GM21515 (cell line): Measurements from ENCODE around the gene CTNS.
"Not testable (repeated sequence)": the region's sequence is repeated elsewhere in the genome, so short reads cannot be mapped to it uniquely, and the experiment has no call there.

ENCODE experiments used
- ATAC-seq: cut with Tn5 transposase; IDR thresholded peaks from one replicate; pipeline ENCODE4 v1.9.1; 2021; ENCODE audit not compliant: unreplicated experiment

The CTNS gene

DNA sequence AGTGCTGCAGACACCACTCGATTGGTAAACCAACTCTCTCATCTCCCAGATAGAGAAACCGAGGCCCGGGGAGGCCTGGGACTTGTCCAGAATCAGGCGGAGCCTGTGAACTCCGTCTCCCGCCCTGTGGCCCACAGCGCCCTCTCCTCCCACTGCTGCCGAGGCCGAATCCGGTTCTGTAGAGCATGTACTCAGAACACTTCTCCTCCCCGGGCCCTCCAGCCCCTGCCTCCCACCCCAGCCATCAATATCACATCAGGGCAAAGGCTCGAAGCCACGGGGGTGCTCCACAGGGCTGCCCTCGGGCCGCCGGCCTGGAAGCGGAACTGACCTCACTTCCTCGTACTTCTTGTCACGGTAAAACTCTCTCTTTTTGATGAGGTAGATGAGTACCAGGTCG, 45.0 kb downstream of the CTNS start:
- no peak for ATAC-seq

DNA sequence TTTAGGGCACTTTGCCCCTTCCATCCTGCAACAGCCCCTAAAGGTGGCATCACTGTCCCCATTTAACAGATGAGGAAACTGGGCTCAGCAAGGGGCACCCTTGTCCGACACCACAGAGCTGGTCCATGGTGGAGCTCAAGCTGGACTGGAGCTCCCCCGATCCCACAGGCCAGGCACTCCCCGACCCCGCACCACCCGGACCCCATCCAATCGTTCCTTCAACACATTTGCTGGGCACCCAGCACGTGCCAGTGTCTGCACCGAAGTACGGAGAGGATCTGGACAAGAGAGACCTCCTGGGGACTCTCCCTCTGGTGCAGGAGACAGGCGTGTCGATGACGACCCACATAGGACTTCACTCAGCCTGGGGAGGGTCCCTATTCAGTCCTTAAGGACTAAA, 45.5 kb downstream of the CTNS start:
- ATAC-seq, result no peak

GRCh38 chr17:3683054-3683511, 46.5 kb downstream of the CTNS start:
- no peak for ATAC-seq

GRCh38 chr17:3685174-3685573, 48.6 kb downstream of the CTNS start:
- ATAC-seq, result no peak

DNA sequence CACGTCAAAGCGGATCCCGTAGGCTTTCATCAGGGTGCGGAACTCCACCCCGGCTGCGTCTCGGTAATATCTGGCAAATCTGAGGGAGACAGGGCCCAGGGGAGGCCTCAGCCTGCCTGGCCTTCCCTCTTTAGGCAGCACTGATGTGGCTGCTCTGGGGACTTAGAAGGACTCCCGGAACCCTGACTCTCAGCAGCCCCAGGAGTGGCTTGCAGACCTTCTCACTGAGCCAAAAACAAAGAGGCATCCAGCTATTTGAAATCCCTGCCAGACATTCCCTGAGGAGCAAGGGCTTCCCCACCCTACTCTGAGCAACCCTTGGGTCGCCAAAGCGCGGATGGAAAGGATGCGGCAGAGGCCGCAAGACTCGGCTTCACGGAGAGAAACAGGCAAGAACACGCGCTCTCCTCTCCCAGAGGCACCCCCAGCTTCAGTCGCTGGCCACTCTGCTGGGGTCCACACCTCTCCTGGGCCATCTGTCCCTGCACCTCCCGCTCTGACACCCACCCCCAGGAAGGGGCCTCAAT, 51.5 kb downstream of the CTNS start:
- ATAC-seq, result no peak

DNA sequence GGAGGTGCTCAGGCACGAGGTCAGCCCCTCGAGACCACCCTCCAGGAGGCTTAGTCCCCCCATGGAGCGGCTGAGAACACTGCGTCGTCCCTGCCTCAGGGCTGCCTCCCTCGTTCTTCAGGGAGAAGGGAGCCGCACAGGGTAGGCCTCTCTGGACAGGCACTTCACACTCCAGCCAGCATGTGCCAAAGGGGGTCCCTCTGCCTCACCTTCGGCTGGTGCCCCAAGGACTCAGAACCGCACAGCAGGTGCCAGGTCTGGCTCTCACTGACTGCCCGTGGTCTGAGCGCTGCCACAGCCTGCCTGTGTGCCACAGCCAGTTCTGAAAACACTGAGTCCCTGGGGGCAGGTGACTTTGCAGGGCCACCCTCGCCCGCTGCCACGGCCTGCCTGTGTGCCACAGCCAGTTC, 52.3 kb downstream of the CTNS start:
- no peak for ATAC-seq

DNA sequence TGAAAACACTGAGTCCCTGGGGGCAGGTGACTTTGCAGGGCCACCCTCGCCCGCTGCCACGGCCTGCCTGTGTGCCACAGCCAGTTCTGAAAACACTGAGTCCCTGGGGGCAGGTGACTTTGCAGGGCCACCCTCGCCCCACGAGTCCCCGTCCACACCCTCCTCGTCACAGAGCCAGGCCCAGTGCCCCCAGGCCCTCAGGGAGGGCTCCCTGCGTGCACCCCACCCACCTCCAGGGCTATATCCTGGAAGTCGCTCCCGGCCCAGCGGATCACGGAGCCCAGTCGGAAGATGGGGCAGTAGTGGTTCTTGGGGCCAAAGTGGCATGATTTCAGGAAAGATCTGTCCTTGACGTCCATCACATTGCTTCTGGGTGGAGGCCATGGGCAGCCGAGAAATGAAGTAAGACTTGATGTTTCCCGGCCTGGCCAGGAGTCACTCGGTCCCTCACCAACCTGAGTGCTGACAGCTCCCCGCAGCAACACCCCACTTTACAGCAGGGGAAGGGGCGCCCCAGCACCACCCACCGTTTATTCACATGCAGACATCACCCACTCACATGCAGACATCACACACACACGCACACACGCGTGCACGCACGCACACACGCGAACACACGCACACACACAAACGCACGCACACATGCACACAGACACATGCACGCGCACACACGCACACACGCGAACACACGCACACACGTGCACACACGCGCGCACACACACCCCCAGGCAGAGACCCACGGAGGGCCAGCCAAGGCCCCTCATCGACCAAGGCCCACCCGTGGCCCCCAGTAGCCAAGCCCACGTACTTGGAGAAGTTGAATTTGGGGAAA, 52.9 kb downstream of the CTNS start:
- no peak for ATAC-seq

- ATAC-seq, result no peak
Measured at GRCh38 chr17:3690094-3690715, 53.6 kb downstream of the CTNS start.

DNA sequence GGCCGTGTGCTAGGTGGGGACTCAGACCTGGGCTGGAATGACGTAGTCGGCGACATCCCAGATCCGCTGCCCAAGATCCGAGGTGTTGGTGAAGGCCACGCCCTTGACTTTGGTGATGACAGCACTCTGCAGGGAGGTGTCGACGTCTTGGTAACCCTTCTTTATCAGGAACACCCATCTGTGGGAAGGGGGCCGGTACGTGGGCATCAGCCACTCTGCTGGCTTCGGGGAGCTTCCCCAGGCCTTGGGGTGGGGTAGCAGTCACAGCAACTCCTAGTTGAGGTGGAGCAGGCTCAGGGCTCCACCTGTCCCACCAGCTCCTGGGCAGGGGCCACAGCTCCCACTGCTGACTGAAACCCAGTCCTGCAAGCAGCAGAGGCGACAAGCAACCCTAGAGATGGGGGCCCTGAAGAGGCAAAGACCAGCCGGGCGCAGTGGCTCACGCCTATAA, 55.1 kb downstream of the CTNS start:
- ATAC-seq, result no peak

- no peak for ATAC-seq
Measured at GRCh38 chr17:3692346-3692745, 55.8 kb downstream of the CTNS start.

DNA sequence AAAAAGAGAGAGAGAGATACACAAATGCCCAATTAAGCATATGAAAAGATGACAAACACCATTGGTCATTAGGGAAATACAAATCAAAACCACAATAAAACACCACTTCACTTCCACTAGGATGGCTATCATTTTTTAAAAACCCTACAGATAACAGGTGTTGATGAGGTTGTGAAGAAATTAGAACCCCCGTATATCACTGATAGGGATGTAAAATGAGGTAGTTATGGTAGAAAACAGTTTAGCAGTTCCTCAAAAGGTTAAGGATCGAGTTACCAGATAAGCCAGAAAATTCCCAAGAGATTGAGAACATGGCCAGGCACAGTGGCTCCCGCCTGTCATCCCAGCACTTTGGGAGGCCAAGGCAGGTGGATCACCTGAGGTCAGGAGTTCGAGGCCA, 56.6 kb downstream of the CTNS start:
- ATAC-seq, result no peak

GRCh38 chr17:3693829-3694231, 57.3 kb downstream of the CTNS start:
- no peak for ATAC-seq

DNA sequence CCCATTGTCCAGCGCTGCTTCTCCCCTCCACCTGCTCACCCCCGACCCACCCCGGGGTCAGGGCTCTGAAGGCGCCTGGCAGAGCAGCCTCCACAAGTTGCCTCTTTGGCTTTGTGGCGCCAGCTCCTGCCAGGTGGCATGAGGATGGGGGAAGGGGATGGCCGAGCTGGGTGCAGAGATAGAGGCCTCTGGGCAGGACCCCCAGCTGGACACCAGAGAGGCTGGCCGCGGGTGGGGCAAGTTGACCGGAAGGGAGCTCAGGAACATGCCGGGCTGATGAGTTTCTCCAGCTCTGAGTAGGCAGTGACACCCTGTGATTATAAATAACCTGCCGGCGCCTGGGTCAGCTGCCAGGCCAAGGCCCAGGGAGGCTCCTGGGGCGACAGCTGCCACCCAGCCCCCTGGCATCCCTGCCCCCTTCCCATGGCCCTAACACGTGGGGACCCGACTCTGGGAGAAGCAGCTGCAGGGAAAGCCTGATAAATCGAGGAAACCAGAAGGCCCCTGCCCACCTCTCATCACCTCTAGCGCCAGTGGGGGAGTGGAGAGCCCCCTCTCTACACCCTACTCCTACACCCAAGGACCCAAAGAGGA, 58.7 kb downstream of the CTNS start:
- no peak for ATAC-seq

DNA sequence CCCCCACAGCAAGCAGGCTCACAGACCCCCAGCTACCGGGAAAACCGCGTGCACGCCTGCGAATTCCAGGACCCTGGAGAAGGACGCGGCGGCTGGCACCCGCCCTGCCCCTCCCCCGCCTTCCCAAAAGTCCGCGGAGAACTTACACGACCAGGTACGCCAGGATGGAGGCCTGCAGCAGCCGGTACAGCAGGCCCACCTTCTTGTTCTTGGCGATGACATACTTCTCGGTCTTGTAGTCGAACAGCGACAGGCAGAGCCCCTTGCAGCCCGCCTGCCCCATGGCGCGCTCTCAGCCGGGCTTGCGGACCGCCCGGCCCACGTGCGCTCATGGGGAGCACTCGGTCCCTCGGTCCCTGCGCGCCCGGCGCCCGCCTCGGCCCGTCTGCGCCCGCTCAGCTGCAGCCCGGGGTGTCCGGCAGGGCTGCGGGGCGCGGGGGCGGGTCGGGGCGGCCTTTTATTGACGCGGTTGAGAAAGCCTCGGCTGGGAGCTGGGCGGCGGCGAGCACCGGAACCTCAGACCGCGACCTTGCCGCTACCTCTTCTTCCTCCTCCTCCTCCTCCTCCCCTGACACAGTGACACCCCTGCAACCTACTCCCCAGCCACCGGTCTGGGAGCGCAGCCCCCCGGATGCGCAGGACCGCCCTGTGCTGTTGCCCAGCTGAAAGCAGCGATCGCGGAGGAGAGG, 59.3 kb downstream of the CTNS start, which contains the start of gene P2RX5:
P2RX5 (minus strand) TSS at position 433 of the 689 bp plus-strand sequence; CDS start at position 283, 150 bp downstream.
- ATAC-seq, result no peak

DNA sequence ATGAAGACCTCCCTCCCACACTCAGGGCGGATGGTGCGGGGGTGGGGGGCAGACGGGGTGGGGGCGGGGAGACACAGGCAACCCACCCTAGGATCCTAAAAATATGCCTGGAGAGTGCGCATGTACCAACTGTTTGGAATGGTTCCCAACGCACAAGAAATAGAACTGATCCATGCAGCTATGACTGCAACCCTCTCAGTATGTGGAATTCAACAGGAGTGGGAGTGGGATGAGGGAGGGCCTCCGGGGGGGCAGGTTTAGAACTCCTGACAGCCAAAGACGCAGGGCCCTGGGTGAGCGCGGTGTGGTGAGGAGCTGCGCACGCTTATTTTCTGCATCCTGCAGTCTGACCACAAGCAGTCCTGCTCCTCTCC, 60.5 kb downstream of the CTNS start:
- no peak for ATAC-seq

DNA sequence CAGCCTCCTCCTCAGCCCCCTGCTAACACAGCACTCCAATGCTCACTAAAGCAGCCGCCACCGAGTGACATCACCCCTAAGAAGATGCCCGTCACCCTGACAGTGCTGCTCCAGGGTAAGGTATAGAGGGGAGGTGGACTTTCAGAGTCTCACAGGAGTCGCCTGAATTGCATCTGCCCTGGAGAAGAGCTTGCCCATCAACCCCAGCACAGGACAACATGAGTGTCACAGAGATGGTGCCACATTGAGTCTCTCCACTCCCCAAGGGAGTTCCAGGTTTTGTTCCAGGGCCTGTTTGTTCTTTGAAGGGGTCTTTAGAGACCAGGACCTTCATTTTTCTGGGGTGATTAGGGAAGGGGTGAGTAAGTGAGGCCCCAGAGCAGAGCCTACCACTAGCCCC, 61.6 kb downstream of the CTNS start:
- ATAC-seq, result no peak

DNA sequence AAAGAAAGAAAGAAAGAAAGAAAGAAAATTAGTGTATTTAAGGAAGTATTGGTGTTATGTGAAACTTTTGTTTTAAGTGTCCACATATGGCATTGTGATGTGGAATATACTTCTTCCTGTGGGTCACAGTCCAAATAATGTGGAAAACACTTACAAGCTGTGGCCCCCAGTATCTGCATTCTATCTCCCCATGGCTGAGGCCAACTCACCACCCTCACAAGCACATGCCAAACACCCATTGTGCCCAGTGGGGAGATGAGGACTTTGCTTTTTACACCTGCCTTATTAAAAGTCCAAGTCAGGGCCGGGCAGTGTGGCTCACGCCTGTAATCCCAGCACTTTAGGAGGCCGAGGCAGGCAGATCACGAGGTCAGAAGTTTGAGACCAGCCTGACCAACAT, 63.4 kb downstream of the CTNS start:
- no peak for ATAC-seq

DNA sequence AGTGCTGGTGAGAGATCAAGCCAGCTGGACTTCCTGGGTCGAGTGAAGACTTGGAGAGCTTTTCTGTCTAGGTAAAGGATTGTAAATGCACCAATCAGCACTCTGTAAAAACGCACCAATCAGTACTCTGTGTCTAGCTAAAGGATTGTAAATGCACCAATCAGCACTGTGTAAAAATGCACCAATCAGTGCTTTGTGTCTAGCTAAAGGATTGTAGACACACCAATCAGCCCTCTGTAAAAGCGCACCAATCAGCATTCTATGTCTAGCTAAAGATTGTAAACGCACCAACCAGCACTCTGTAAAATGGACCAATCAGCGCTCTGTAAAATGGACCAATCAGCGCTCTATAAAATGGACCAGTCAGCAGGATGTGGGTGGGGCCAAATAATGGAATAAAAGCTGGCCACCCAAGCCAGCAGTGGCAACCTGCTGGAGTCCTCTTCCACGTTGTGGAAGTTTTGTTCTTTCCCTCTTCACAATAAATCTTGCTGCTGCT, 65.5 kb downstream of the CTNS start:
- not testable (repeated sequence) for ATAC-seq

DNA sequence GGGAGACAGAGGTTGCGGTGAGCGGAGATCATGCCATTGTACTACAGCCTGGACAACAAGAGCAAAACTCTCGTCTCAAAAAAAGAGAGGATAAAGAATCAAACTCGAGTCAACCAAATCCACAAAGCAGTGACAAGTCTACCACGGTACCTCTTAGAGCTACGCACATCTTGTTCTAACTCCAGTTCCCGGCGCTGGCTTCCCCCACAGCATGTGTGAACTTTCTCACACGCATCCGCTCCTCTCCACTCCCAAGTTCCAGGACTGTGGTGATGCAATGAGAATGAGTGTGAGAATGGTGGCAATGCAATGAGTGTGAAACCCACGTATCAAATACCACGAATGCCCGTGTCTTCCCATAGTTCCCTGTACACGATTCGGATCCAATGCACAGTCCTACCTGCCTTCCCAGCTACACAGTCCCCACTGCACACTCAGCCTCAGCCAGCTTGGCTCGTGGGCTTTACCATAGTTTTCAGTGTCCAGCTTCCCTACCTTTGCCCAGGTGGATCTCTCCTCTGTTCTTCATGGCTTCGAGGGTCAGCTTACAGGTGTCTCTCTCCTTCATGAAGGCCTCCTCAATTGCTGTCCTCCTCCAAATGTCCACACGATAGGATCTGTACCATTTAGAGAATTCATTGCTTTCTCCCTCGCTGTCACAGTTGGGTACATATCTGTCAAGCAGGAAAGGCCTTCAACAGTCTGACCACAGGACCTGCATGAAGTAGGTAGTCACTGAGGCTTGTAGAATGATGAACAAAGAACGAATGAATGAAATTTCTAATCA, 68.6 kb downstream of the CTNS start:
- ATAC-seq, result no peak

DNA sequence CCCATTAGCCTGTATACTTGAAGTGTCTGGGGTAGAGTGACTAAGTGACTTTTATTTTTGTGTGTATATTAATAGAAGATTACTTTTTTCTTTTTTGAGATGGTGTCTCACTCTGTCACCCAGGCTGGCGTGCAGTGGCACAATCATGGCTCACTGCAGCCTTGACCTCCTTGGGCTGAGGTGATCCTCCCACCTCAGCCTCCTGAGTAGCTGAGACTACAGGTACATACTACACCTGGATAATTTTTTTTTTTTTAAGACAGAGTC, 69.1 kb downstream of the CTNS start:
- ATAC-seq, result not testable (repeated sequence)
